Duodenal mucosa (tissue), 2 donors: ENCODE results near the gene ADARB2.

Source experiments
- H3K27ac ChIP-seq: one replicate; pipeline ENCODE4 v1.7.0; 2013; ENCODE audit warnings: low read depth, low read length
- H3K27me3 ChIP-seq, 2 donors: one replicate each; pipeline ENCODE4 v1.7.0; 2013; ENCODE audit warnings: low read length in 2 of 2, control low read depth in 1 of 2; ENCODE audit not compliant: insufficient read depth in 2 of 2, control insufficient read depth in 1 of 2
- H3K36me3 ChIP-seq, 2 donors: one replicate each; pipeline ENCODE4 v1.7.0; 2013; ENCODE audit warnings: low read length in 2 of 2, control low read depth in 1 of 2; ENCODE audit not compliant: insufficient read depth in 2 of 2, control insufficient read depth in 1 of 2
- H3K4me1 ChIP-seq, 2 donors: one replicate each; pipeline ENCODE4 v1.7.0; 2013; ENCODE audit warnings: low read length in 2 of 2, control low read depth in 1 of 2; ENCODE audit not compliant: insufficient read depth in 2 of 2, control insufficient read depth in 1 of 2
- H3K4me3 ChIP-seq, 2 donors: one replicate each; pipeline ENCODE4 v1.7.0; 2013; ENCODE audit warnings: low read length in 2 of 2, low read depth in 1 of 2
- H3K9ac ChIP-seq, 2 donors: one replicate each; pipeline ENCODE4 v1.7.0; 2013; ENCODE audit warnings: low read length in 2 of 2, low read depth in 1 of 2
- H3K9me3 ChIP-seq, 2 donors: one replicate each; pipeline ENCODE4 v1.7.0; 2013; ENCODE audit warnings: low read length in 2 of 2, control low read depth in 1 of 2; ENCODE audit not compliant: control insufficient read depth in 1 of 2

ADARB2 gene

GRCh38 chr10:1690086-1690485 is 47.2 kb downstream of the ADARB2 start:
- Histone ChIP-seq H3K36me3 (no peaks in the 10 kb centered on the region), H3K4me3 (no peak overlapping the region), H3K27me3 (no peaks in the 10 kb centered on the region), H3K9ac (no peak overlapping the region), H3K27ac (no peak overlapping the region), H3K4me1 (peaks cover 8 to 11% of the 10 kb centered on the region in 2 donors), H3K9me3 (no peaks in the 10 kb centered on the region)

GRCh38 chr10:1688531-1688930 is 48.8 kb downstream of the ADARB2 start:
- no peaks in the 10 kb centered on the region for H3K27me3 ChIP-seq
- H3K9ac ChIP-seq: no peak overlapping the region
- H3K4me1 ChIP-seq: peaks cover 8 to 11% of the 10 kb centered on the region in 2 donors
- no peak overlapping the region for H3K4me3 ChIP-seq
- H3K9me3 ChIP-seq: no peaks in the 10 kb centered on the region
- no peak overlapping the region for H3K27ac ChIP-seq
- no peaks in the 10 kb centered on the region for H3K36me3 ChIP-seq

- H3K9ac ChIP-seq: no peak overlapping the region
- no peaks in the 10 kb centered on the region for H3K36me3 ChIP-seq
- no peak overlapping the region for H3K4me3 ChIP-seq
- peaks cover 8 to 11% of the 10 kb centered on the region in 2 donors for H3K4me1 ChIP-seq
- H3K9me3 ChIP-seq: no peaks in the 10 kb centered on the region
- no peaks in the 10 kb centered on the region for H3K27me3 ChIP-seq
- no peak overlapping the region for H3K27ac ChIP-seq
Observed at GRCh38 chr10:1687623-1688150, 49.6 kb downstream of the ADARB2 start.

- Histone ChIP-seq H3K4me3 (no peak overlapping the region), H3K4me1 (peaks cover 8 to 11% of the 10 kb centered on the region in 2 donors), H3K36me3 (no peaks in the 10 kb centered on the region), H3K9ac (no peak overlapping the region), H3K27ac (no peak overlapping the region), H3K9me3 (no peaks in the 10 kb centered on the region), H3K27me3 (no peaks in the 10 kb centered on the region)
Observed at GRCh38 chr10:1687190-1687589, 50.1 kb downstream of the ADARB2 start.

- no peaks in the 10 kb centered on the region for H3K27me3 ChIP-seq
- peak overlapping the region in 1 of 2 donors; percentile 13 for H3K4me3 ChIP-seq
- no peaks in the 10 kb centered on the region for H3K36me3 ChIP-seq
- H3K9ac ChIP-seq: no peak overlapping the region
- H3K9me3 ChIP-seq: no peaks in the 10 kb centered on the region
- peaks cover 8 to 11% of the 10 kb centered on the region in 2 donors for H3K4me1 ChIP-seq
- no peak overlapping the region for H3K27ac ChIP-seq
Observed at GRCh38 chr10:1686491-1686749, 50.9 kb downstream of the ADARB2 start.

- H3K36me3 ChIP-seq: no peaks in the 10 kb centered on the region
- H3K4me3 ChIP-seq: peak overlapping the region in 1 of 2 donors; percentile 13
- no peaks in the 10 kb centered on the region for H3K9me3 ChIP-seq
- H3K9ac ChIP-seq: no peak overlapping the region
- peaks cover 8 to 11% of the 10 kb centered on the region in 2 donors for H3K4me1 ChIP-seq
- H3K27me3 ChIP-seq: no peaks in the 10 kb centered on the region
- no peak overlapping the region for H3K27ac ChIP-seq
Observed at GRCh38 chr10:1685699-1686490, 51.4 kb downstream of the ADARB2 start.

- Histone ChIP-seq H3K36me3 (no peaks in the 10 kb centered on the region), H3K9me3 (no peaks in the 10 kb centered on the region), H3K27me3 (no peaks in the 10 kb centered on the region), H3K4me1 (peaks cover 8 to 11% of the 10 kb centered on the region in 2 donors), H3K9ac (no peak overlapping the region), H3K4me3 (no peak overlapping the region), H3K27ac (no peak overlapping the region)
Observed at GRCh38 chr10:1684991-1685390, 52.3 kb downstream of the ADARB2 start.

- H3K27ac ChIP-seq: no peak overlapping the region
- H3K9ac ChIP-seq: no peak overlapping the region
Observed at GRCh38 chr10:1683649-1684048, 53.7 kb downstream of the ADARB2 start.

GRCh38 chr10:1679821-1680650 is 57.3 kb downstream of the ADARB2 start:
- H3K4me3 ChIP-seq: no peak overlapping the region
- H3K4me1 ChIP-seq: no peaks in the 10 kb centered on the region
- no peak overlapping the region for H3K9ac ChIP-seq
- H3K27ac ChIP-seq: no peak overlapping the region
- H3K36me3 ChIP-seq: no peaks in the 10 kb centered on the region
- no peaks in the 10 kb centered on the region for H3K27me3 ChIP-seq
- H3K9me3 ChIP-seq: no peaks in the 10 kb centered on the region

More at GRCh38 chr10:1683649-1684048, 53.7 kb downstream of the ADARB2 start:
- no peaks in the 10 kb centered on the region for H3K36me3 ChIP-seq
- H3K4me3 ChIP-seq: no peak overlapping the region
- no peaks in the 10 kb centered on the region for H3K27me3 ChIP-seq
- no peaks in the 10 kb centered on the region for H3K9me3 ChIP-seq
- peaks cover 8 to 11% of the 10 kb centered on the region in 2 donors for H3K4me1 ChIP-seq

- Histone ChIP-seq H3K27me3 (no peaks in the 10 kb centered on the region), H3K4me1 (no peaks in the 10 kb centered on the region), H3K9me3 (no peaks in the 10 kb centered on the region), H3K27ac (no peak overlapping the region), H3K4me3 (no peak overlapping the region), H3K36me3 (no peaks in the 10 kb centered on the region), H3K9ac (no peak overlapping the region)
Observed at GRCh38 chr10:1678084-1678483, 59.2 kb downstream of the ADARB2 start.
